B cell (primary cell): Measurements from ENCODE around the gene TBXAS1. TPM values are rescaled to one million over a fixed set of nuclear protein-coding genes. Genes with fewer than 3 reads are reported as not detected.

Source experiments
- ATAC-seq: fragments of 200-7000 bp; cut with Tn5 transposase; one replicate; pipeline ENCODE4 v1.10.0; 2021; ENCODE audit warnings: low read depth, mild to moderate bottlenecking, moderate number of reproducible peaks, moderate library complexity
- CTCF ChIA-PET: fragments of 350-600 bp; sonication (Branson Sonifier 250); formaldehyde crosslinking; loops from one replicate; lab custom pipeline; 2021; ENCODE audit warnings: antibody characterized with exemption, inconsistent platforms; lab: Charles Lee
- POLR2A ChIA-PET: fragments of 350-600 bp; sonication (Branson Sonifier 250); formaldehyde crosslinking; loops from one replicate; lab custom pipeline; 2021; ENCODE audit warnings: antibody characterized with exemption; lab: Charles Lee
- DNase-seq: peaks from one replicate; pipeline ENCODE4 v3.0.0; 2013
- H2AFZ ChIP-seq: 2 replicates; pipeline ENCODE4 v1.6.1; 2012; ENCODE audit warnings: mild to moderate bottlenecking, low read depth, low read length; ENCODE audit not compliant: insufficient read depth, poor library complexity, severe bottlenecking
- H3K27ac ChIP-seq, 2 donors: 1 replicate in 1 of 2; 2 replicates in 1 of 2; pipeline ENCODE4 v1.5.1; 2012 to 2013; ENCODE audit warnings: low read length in 2 of 2, mild to moderate bottlenecking in 2 of 2, moderate library complexity in 1 of 2
- H3K27me3 ChIP-seq, 4 experiments: fragments of 200-600 bp in 1 of 4; sonication (generic) in 1 of 4; replicated peaks in 1 of 4; 1 replicate in 2 of 4; 2 replicates in 2 of 4; pipeline versions ENCODE4 v1.6.1 to v1.7.0; 2013 to 2016; ENCODE audit warnings: low read length in 3 of 4, mild to moderate bottlenecking in 2 of 4, mixed read lengths in 1 of 4, moderate library complexity in 1 of 4; ENCODE audit not compliant: insufficient read depth in 4 of 4, control insufficient read depth in 3 of 4; ENCODE audit errors: control extremely low read depth in 1 of 4
- H3K36me3 ChIP-seq, 2 experiments: replicated peaks in 1 of 2; 1 replicate in 1 of 2; 2 replicates in 1 of 2; pipeline versions ENCODE4 v1.6.1 to v1.7.1; 2013; ENCODE audit warnings: low read length in 1 of 2; ENCODE audit not compliant: insufficient read depth in 2 of 2, control insufficient read depth in 1 of 2; ENCODE audit errors: control extremely low read depth in 1 of 2, extremely low read depth in 1 of 2
- H3K4me1 ChIP-seq, 2 donors: fragments of 200-600 bp in 1 of 2; sonication (generic) in 1 of 2; 1 replicate in 1 of 2; 2 replicates in 1 of 2; pipeline versions ENCODE4 v1.5.1 to v1.6.1; 2013 to 2017; ENCODE audit warnings: low read length in 2 of 2; ENCODE audit not compliant: control insufficient read depth in 2 of 2, insufficient read depth in 2 of 2
- H3K4me2 ChIP-seq: replicated peaks from 2 replicates; pipeline ENCODE3; 2012; ENCODE audit warnings: mild to moderate bottlenecking, low read depth, low read length; ENCODE audit not compliant: poor library complexity, severe bottlenecking
- H3K4me3 ChIP-seq, 5 experiments: fragments of 200-600 bp in 1 of 5; sonication (generic) in 1 of 5; 1 replicate in 3 of 5; 2 replicates in 2 of 5; pipeline versions ENCODE4 v1.5.1 to v1.7.0; 2011 to 2016; ENCODE audit warnings: low read length in 4 of 5, mild to moderate bottlenecking in 4 of 5, low read depth in 2 of 5, control low read depth in 1 of 5, moderate library complexity in 1 of 5; ENCODE audit not compliant: insufficient read depth in 1 of 5; ENCODE audit errors: control extremely low read depth in 1 of 5, extremely low read depth in 1 of 5
- H3K79me2 ChIP-seq: fragments of 200-600 bp; sonication (generic); one replicate; pipeline ENCODE4 v1.6.0; 2016; ENCODE audit warnings: low read length; ENCODE audit not compliant: control insufficient read depth, insufficient read depth
- H3K9ac ChIP-seq: fragments of 200-600 bp; sonication (generic); 2 replicates; pipeline ENCODE4 v1.6.1; 2017; ENCODE audit warnings: mild to moderate bottlenecking, low read length, moderate library complexity
- H3K9me3 ChIP-seq, 3 donors: one replicate each; pipeline versions ENCODE4 v1.6.1 to v1.7.1; 2013; ENCODE audit warnings: low read length in 2 of 3; ENCODE audit not compliant: control insufficient read depth in 2 of 3, insufficient read depth in 1 of 3; ENCODE audit errors: control extremely low read depth in 1 of 3
- H4K20me1 ChIP-seq: 2 replicates; pipeline ENCODE4 v1.6.0; 2012; ENCODE audit warnings: mild to moderate bottlenecking, low read length; ENCODE audit not compliant: insufficient read depth, control insufficient read depth, poor library complexity, severe bottlenecking
- H3K27ac Mint-ChIP-seq: one replicate; pipeline ENCODE4 v1.8.0; 2021; ENCODE audit warnings: mixed read lengths
- H3K27me3 Mint-ChIP-seq: one replicate; pipeline ENCODE4 v1.8.0; 2021; ENCODE audit warnings: mixed read lengths
- H3K4me1 Mint-ChIP-seq: one replicate; pipeline ENCODE4 v1.8.0; 2021; ENCODE audit warnings: mixed read lengths
- H3K4me3 Mint-ChIP-seq: one replicate; pipeline ENCODE4 v1.8.0; 2021; ENCODE audit warnings: mixed read lengths
- H3K9me3 Mint-ChIP-seq: one replicate; pipeline ENCODE4 v1.8.0; 2022; ENCODE audit warnings: mixed read lengths; ENCODE audit not compliant: insufficient read depth
- EZH2 ChIP-seq: IDR thresholded peaks from 2 replicates; pipeline ENCODE4 v1.6.1; 2012; ENCODE audit warnings: borderline replicate concordance, low read depth, mild to moderate bottlenecking, moderate library complexity, low read length; ENCODE audit not compliant: insufficient read depth, poor library complexity, severe bottlenecking
- WGBS: methylation state at CpG from one replicate; pipeline ENCODE4 v1.1.5; 2013; ENCODE audit warnings: missing lambda C conversion rate; ENCODE audit not compliant: insufficient coverage; 5-methylcytosine and 5-hydroxymethylcytosine counted together
- intact Hi-C: fragments of 100-400 bp; cut with micrococcal nuclease; formaldehyde crosslinking; loops from one replicate; pipeline ENCODE4 v1.10.0; 2022
- polyA plus RNA-seq: library from polyadenylated mRNA; depleted of rRNA; stranded (reverse); fragments of >200 nt; gene quantifications from 2 replicates; pipeline ENCODE4 v1.2.3, GENCODE V29; 2012
- total RNA-seq, 2 donors: library from RNA; stranded (reverse); fragments of 120-200 nt in 1 of 2; gene quantifications; 1 replicate in 1 of 2; 2 replicates in 1 of 2; pipeline versions ENCODE4 v1.2.3 to v1.2.4, GENCODE V29; 2013 to 2022
- TF ChIP-seq, protein P1 (sequence below): fragments of 200-600 bp; IDR thresholded peaks from one replicate; pipeline ENCODE4 v1.8.0; 2022; ENCODE audit warnings: antibody characterized with exemption, mild to moderate bottlenecking

TBXAS1 gene
- total and polyA plus RNA-seq, 2 donors (not counting 1 experiment from before 2014, with no cell fraction given): 8.1 to 21.0 TPM

- WGBS: 46% methylated on average over 2 of the region's 2 CpGs
- no peaks in the 10 kb centered on the region for H3K79me2 ChIP-seq
- no peaks in the 10 kb centered on the region for H3K27me3 ChIP-seq
- H3K36me3 ChIP-seq: no peaks in the 10 kb centered on the region
- Mint-ChIP-seq H3K27me3 (no peaks in the 10 kb centered on the region), H3K4me1 (peaks cover 11% of the 10 kb centered on the region), H3K4me3 (no peak overlapping the region), H3K9me3 (peaks cover 8% of the 10 kb centered on the region), H3K27ac (no peak overlapping the region)
- H3K9me3 ChIP-seq: peaks cover 2 to 12% (median 8%) of the 10 kb centered on the region in 3 donors
- H3K4me3 ChIP-seq: no peak overlapping the region
- TF ChIP-seq, protein P1, sequence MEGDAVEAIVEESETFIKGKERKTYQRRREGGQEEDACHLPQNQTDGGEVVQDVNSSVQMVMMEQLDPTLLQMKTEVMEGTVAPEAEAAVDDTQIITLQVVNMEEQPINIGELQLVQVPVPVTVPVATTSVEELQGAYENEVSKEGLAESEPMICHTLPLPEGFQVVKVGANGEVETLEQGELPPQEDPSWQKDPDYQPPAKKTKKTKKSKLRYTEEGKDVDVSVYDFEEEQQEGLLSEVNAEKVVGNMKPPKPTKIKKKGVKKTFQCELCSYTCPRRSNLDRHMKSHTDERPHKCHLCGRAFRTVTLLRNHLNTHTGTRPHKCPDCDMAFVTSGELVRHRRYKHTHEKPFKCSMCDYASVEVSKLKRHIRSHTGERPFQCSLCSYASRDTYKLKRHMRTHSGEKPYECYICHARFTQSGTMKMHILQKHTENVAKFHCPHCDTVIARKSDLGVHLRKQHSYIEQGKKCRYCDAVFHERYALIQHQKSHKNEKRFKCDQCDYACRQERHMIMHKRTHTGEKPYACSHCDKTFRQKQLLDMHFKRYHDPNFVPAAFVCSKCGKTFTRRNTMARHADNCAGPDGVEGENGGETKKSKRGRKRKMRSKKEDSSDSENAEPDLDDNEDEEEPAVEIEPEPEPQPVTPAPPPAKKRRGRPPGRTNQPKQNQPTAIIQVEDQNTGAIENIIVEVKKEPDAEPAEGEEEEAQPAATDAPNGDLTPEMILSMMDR: no peak
- TF ChIP-seq EZH2: no peak
- no peak overlapping the region for H2AFZ ChIP-seq
- H3K9ac ChIP-seq: no peak overlapping the region
- ATAC-seq: no peak
- no peak overlapping the region for H3K27ac ChIP-seq
- intact Hi-C loops: no loop called here
- no peak overlapping the region for H3K4me2 ChIP-seq
- ChIA-PET POLR2A (interaction anchor here (0.7 kb wide), 1 partner anchor 153 kb away, joined by 5 read pairs; no protein-coding TSS in a partner anchor), CTCF (interaction anchor here (0.6 to 1.1 kb wide), 2 partner anchors 19 to 302 kb away, joined by 3 to 4 read pairs; no protein-coding TSS in a partner anchor)
- no peaks in the 10 kb centered on the region for H4K20me1 ChIP-seq
- H3K4me1 ChIP-seq: no peaks in the 10 kb centered on the region
- no peak for DNase-seq
Observed at GRCh38 chr7:139799586-139799985, 29.5 kb upstream of the TBXAS1 start.

- Histone ChIP-seq H3K4me3 (no peak overlapping the region), H2AFZ (no peak overlapping the region), H3K4me2 (no peak overlapping the region), H3K36me3 (no peaks in the 10 kb centered on the region), H3K27me3 (no peaks in the 10 kb centered on the region), H3K9ac (no peak overlapping the region), H3K27ac (no peak overlapping the region), H3K9me3 (peaks cover 0 to 21% (median 8%) of the 10 kb centered on the region in 3 donors), H3K4me1 (no peaks in the 10 kb centered on the region), H4K20me1 (no peaks in the 10 kb centered on the region), H3K79me2 (no peaks in the 10 kb centered on the region)
- ChIA-PET CTCF (no interaction called here), POLR2A (no interaction called here)
- Mint-ChIP-seq H3K9me3 (peaks cover 8% of the 10 kb centered on the region), H3K27ac (no peak overlapping the region), H3K4me1 (peaks cover 2% of the 10 kb centered on the region), H3K4me3 (no peak overlapping the region), H3K27me3 (peaks cover 8% of the 10 kb centered on the region)
- ATAC-seq (no peak), DNase-seq (no peak)
- no CpG with 5 or more reads among the region's 1 CpG for WGBS
- no peak for TF ChIP-seq EZH2
- TF ChIP-seq, protein P1: no peak
- intact Hi-C loops: no loop called here
Observed at GRCh38 chr7:139804571-139804970, 24.5 kb upstream of the TBXAS1 start.
